Right cardiac atrium (tissue), 5 donors: ENCODE data around the gene PIP4P1. TPM values are rescaled to one million over a fixed set of nuclear protein-coding genes. Genes with fewer than 3 reads are reported as not detected.
A peak's percentile ranks its signal among the peaks of the same experiment; 100 is the strongest.

Experiments used
- ATAC-seq, 2 donors: fragments of 200-7000 bp; cut with Tn5 transposase; one replicate each; pipeline versions ENCODE4 v1.8.0 to v1.9.1; 2020; ENCODE audit warnings: moderate library complexity in 2 of 2, mild to moderate bottlenecking in 1 of 2
- DNase-seq, 3 donors: peaks; one replicate each; pipeline ENCODE4 v3.0.0-alpha.2; 2020
- H3K27ac ChIP-seq: one replicate; pipeline ENCODE4 v1.5.1; 2013; ENCODE audit warnings: mild to moderate bottlenecking, low read length, control low read depth, moderate library complexity
- H3K27me3 ChIP-seq: one replicate; pipeline ENCODE4 v1.6.1; 2013; ENCODE audit not compliant: control insufficient read depth, insufficient read depth
- H3K4me1 ChIP-seq: one replicate; pipeline ENCODE4 v1.6.1; 2013; ENCODE audit warnings: low read length; ENCODE audit not compliant: control insufficient read depth, insufficient read depth
- H3K4me3 ChIP-seq: one replicate; pipeline ENCODE4 v1.5.1; 2013; ENCODE audit warnings: low read length, control low read depth
- H3K9me3 ChIP-seq: one replicate; pipeline ENCODE4 v1.6.1; 2013; ENCODE audit warnings: low read length; ENCODE audit not compliant: control insufficient read depth
- WGBS: extraction: QIAGEN DNeasy Blood & Tissue Kit; methylation state at CpG from one replicate; pipeline ENCODE4 v1.1.7; 2013; 5-methylcytosine and 5-hydroxymethylcytosine counted together
- intact Hi-C, 4 donors: fragments of 100-400 bp; cut with DNase I; formaldehyde crosslinking; loops; one replicate each; pipeline versions ENCODE4 v1.11.0 to v1.14.0; 2022 to 2023
- polyA plus RNA-seq: library from polyadenylated mRNA; stranded (reverse); fragments of 200-250 nt; gene quantifications from one replicate; pipeline ENCODE4 v1.2.3, GENCODE V29; 2013
- total RNA-seq, 4 donors: library from RNA; stranded (reverse); fragmentation: NEBNext Ultra II Directional; extraction: Animal tissue kit (Norgen Biotek cat#: 25700); gene quantifications; one replicate each; pipeline ENCODE4 v1.2.1, GENCODE V29; 2021
- donor health status: healthy with polysubstance abuse.
- donor health status: DM: no; HTN: yes; CAD: no.
- donor health status: DM: no; HTN: no; CAD: no.
- donor health status: DM: no; HTN: yes; CAD: no; lungs with severe emphysema.
- donor health status: DM: yes; HTN: yes; CAD: no.

The PIP4P1 gene
- total and polyA plus RNA-seq, 5 donors, result 16.2 to 23.7 (median 23.2) TPM

DNA sequence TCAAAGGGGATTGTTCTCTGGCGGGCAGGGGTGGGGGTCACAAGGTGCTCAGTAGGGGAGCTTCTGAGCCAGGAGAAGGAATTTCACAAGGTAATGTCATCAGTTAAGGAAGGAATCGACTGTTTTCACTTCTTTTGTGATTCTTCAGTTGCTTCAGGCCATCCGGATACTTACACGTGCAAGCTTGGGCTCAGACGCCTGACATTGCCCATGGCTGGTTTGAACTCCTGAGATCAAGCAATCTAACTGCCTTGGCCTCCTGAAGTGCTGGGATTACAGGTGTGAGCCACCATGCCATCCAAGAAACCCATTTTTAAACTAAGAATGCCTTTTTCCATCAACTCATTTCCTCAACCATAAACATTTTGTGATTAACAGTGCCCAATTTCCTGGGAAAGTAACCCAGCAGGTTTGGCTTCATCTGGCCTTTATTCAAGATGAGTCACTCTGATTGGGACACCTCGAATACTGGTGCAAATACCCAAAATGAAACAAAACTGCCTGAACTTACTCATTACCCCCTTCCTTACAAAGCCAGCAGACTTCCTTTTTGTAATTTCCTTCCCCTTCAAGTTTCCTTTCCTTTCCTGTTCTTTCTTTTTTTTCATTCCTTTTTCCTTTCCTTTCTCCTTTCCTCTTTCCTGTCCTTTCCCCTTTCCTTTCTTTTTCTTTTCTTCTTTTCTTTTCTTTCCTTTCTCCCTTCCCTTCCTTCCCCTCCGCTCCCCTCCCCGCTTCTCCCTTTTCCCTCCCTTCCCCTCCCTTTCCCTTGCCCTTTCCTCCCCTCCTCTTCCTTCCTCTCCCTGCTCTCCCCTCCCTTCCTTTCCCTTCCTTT lies 33.9 kb upstream of the PIP4P1 start:
- H3K4me3 ChIP-seq, result no peak overlapping the region
- ATAC-seq (no peak), DNase-seq (no peak)
- peaks cover 3% of the 10 kb centered on the region for H3K4me1 ChIP-seq
- H3K27me3 ChIP-seq, result no peaks in the 10 kb centered on the region
- H3K9me3 ChIP-seq, result no peaks in the 10 kb centered on the region
- 79% methylated on average over 8 of the region's 8 CpGs for WGBS
- no peak overlapping the region for H3K27ac ChIP-seq
- intact Hi-C loops, result no loop called here

DNA sequence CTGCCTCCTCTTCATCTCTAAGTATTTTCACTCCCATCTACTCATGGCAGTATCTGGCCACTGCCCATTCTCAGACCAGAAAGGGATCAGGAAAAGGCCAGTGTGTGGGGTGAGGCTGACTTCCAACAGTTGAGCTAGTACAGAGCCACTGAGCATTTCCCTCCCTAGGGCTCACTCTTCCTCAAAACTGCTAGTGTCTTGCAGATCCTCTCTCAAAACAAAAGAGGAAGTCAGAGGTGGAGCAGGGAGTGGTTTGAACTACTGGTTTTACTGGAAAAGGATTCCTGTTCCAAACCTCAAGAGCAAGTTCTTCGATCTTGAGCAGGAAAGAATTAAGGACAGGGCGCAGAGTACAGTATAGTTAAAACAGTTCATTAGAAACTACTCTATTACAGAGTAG lies 32.4 kb upstream of the PIP4P1 start:
- 66% methylated on average over 2 of the region's 2 CpGs for WGBS
- no peak overlapping the region for H3K4me3 ChIP-seq
- peak; percentile 19 to 55 for ATAC-seq
- no peaks in the 10 kb centered on the region for H3K9me3 ChIP-seq
- no peaks in the 10 kb centered on the region for H3K27me3 ChIP-seq
- no peak overlapping the region for H3K27ac ChIP-seq
- no peak for DNase-seq
- peaks cover 2% of the 10 kb centered on the region for H3K4me1 ChIP-seq
- intact Hi-C loops, result no loop called here

DNA sequence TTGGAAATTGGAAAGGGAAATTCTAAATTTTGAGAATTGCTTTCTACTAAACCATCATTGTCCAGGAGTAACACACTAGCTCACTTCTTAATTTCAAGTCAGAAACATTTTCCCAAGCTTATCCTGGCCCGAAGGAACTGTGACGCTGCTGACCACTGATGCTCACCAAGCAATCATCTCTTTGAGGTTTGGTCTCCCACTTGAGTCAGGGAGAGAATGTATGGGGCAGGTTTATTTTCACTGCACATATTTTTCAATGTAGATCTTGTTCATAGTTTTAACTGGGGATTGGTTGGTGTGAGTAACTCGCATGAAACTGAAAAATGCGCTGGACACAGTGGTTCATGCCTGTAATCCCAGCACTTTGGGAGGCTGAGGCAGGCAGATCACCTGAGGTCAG lies 31.3 kb upstream of the PIP4P1 start:
- ATAC-seq, result no peak
- WGBS, result 97% methylated on average over 4 of the region's 4 CpGs
- DNase-seq, result no peak
- Histone ChIP-seq H3K27me3 (no peaks in the 10 kb centered on the region), H3K27ac (no peak overlapping the region), H3K4me1 (peaks cover 2% of the 10 kb centered on the region), H3K4me3 (no peak overlapping the region), H3K9me3 (no peaks in the 10 kb centered on the region)
- intact Hi-C loops, result no loop called here

DNA sequence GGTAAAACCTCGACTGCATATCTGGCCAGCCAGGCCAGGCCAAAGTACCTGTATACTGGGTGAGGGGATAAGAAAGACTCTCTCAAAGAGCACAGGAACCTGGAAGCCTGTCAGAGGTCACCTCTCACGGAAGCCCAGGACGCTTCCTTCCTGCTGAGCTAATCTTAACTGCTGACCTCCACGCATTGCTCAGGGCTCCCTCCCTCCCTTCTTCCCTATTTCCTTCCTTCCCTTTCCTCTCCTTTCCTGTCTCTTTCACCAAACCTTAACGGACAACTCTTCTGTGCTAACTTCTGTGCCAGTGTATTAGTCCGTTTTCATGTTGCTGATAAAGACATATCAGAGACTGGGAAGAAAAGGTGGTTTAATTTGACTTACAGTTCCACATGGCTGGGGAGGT lies 29.3 kb upstream of the PIP4P1 start:
- peaks cover 2% of the 10 kb centered on the region for H3K4me1 ChIP-seq

DNA sequence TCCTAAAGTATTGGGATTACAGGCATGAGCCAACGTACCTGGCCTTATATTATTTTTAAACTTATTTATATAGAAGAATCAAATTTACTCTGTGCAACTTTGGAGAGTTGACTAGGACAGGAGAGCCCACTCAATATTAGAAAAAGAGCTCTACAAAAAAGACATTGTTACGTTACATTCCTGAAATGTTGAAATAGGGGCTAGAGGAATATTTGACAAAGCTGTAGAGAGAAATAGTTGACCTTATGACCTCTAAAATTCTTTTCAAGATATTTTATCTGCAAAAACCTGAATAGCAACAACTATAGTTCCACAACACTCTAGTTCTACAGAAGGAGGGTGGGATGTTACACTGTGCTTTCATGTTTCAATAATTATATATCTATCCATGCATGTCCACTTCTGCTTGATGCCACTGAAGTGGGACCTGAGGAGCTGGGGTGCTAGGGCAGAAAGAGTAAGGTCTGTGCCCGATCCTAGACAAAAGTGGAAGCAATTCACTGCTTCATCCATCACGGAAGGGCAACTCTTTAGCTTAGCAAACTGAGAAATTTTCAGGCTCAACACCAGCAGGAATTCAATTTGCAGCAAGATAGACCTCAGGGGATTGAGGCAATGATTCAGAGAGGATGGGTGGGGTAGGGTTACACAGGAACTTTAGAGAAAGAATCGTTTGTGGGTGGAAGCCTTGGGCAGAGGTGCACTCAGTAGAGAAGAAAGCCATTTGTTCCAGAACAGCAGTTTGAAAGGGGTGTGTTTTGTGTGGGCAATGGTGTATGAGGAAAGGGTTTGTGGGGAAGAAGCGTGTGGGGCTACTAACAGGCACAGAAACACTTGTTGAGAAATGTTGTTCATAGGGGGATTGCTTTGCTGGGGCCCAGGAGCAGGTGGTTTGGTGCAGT lies 28.1 kb upstream of the PIP4P1 start:
- H3K9me3 ChIP-seq, result no peaks in the 10 kb centered on the region
- DNase-seq (no peak), ATAC-seq (peak; percentile 43 to 82)
- intact Hi-C loops, result no loop called here
- peaks cover 2% of the 10 kb centered on the region for H3K4me1 ChIP-seq
- H3K27ac ChIP-seq, result peak overlapping the region; percentile 64
- H3K4me3 ChIP-seq, result no peak overlapping the region
- 51% methylated on average over 6 of the region's 6 CpGs for WGBS
- H3K27me3 ChIP-seq, result no peaks in the 10 kb centered on the region

More for the DNA sequence above, 29.3 kb upstream of the PIP4P1 start:
- 28% methylated on average over 6 of the region's 6 CpGs for WGBS
- H3K4me3 ChIP-seq, result no peak overlapping the region
- no peak overlapping the region for H3K27ac ChIP-seq
- ATAC-seq (no peak), DNase-seq (no peak)
- no peaks in the 10 kb centered on the region for H3K27me3 ChIP-seq
- intact Hi-C loops, result no loop called here
- no peaks in the 10 kb centered on the region for H3K9me3 ChIP-seq

DNA sequence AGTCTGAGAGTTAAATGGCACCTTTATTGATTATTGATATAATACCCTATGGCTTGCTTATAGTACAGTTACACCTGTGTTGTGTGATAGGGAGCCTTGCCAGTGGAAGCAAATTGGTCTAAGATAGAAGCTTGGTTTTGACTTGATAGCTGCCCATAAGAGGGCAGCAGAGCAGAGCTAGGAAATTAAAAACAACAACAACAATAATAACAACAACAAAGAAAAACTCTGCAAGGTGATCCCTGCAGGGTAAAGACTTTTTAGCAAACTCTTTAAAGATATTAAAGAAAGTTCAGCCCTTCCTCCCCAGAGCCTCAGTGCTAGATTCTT lies 26.1 kb upstream of the PIP4P1 start:
- ATAC-seq (no peak), DNase-seq (no peak)
- H3K27ac ChIP-seq, result no peak overlapping the region
- no peaks in the 10 kb centered on the region for H3K27me3 ChIP-seq
- no peaks in the 10 kb centered on the region for H3K4me1 ChIP-seq
- intact Hi-C loops, result no loop called here
- no peaks in the 10 kb centered on the region for H3K9me3 ChIP-seq
- H3K4me3 ChIP-seq, result no peak overlapping the region

DNA sequence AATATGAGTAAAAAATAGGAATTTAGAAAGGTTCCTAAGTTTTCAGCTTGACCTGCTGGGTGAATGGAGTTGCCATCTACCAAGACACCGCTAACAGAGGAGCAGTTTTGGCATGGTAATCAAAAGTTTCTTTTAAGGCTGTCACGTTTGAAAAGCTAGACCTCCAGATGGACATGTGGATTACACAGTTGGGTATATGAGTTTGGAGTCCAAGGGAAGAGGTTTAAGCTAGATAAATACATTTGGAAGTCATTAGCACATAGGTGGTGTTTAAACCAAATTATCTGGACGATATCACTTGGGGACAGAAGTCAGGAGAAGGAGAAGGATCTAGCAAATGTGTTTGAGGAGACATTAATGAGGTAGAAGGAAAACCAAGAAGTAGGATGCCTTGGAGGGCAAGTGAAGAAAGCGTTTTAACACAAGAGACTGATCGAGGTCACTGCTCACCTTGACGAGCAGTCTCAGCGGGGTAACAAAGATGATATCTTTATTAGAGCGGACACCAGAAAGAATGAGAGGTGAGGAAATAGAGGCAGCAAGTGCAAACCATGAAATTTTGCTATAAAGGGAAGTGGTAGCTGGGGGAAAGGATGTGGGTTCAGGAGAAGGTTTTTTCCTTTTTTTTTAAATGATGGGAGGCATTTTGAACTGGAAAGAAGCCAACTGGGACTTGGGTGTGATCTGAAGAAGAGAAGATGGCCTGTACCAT lies 25.6 kb upstream of the PIP4P1 start:
- ATAC-seq (no peak), DNase-seq (no peak)
- H3K4me1 ChIP-seq, result no peaks in the 10 kb centered on the region
- H3K4me3 ChIP-seq, result no peak overlapping the region
- no peaks in the 10 kb centered on the region for H3K9me3 ChIP-seq
- 81% methylated on average over 8 of the region's 8 CpGs for WGBS
- H3K27me3 ChIP-seq, result no peaks in the 10 kb centered on the region
- intact Hi-C loops, result no loop called here
- H3K27ac ChIP-seq, result no peak overlapping the region

DNA sequence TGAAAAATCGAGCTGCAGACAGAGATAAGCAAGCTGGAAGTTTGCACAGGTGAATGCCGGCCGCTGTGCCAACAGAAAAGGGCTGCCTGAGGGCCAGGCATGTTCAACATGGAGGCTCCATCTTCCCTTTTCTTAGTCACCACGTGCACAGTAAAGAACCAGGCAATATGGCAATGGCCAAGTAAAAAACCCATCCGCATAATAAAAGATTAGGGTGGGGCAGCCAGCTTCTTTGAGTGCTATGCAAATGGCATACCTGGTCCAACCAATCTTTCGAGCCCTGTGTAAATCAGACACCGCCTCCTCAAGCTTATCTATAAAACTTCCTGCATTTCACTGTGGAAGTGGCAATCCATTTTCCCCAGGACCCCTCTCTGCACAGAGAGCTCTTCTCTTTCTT lies 24.7 kb upstream of the PIP4P1 start:
- WGBS, result 65% methylated on average over 7 of the region's 7 CpGs

DNA sequence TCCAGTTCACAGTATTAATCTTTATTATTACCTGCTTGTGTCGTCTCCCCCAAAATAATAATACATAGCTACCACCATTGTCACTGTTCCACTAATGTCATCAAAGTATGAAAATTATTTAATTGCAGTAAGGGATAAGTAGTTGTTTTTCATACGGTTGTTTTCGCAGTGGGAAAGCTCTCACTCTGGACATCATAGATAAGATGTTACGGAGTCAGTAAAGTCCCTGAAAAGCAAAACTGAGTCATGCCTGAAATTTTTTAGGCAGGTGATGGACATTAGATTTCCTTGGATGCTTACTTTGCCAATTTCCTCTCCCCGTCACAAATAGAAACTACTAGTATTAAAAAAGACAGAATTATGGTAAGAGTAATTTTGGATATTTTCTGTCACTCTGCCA lies 21.1 kb upstream of the PIP4P1 start:
- ATAC-seq (no peak), DNase-seq (no peak)
- Histone ChIP-seq H3K4me3 (no peak overlapping the region), H3K4me1 (peaks cover 3% of the 10 kb centered on the region), H3K9me3 (no peaks in the 10 kb centered on the region), H3K27me3 (no peaks in the 10 kb centered on the region), H3K27ac (no peak overlapping the region)
- 69% methylated on average over 5 of the region's 5 CpGs for WGBS
- intact Hi-C loops, result no loop called here

More for the DNA sequence above, 24.7 kb upstream of the PIP4P1 start:
- Histone ChIP-seq H3K4me1 (no peaks in the 10 kb centered on the region), H3K9me3 (no peaks in the 10 kb centered on the region), H3K27me3 (no peaks in the 10 kb centered on the region), H3K4me3 (no peak overlapping the region), H3K27ac (no peak overlapping the region)
- ATAC-seq (no peak), DNase-seq (no peak)
- intact Hi-C loops, result no loop called here

DNA sequence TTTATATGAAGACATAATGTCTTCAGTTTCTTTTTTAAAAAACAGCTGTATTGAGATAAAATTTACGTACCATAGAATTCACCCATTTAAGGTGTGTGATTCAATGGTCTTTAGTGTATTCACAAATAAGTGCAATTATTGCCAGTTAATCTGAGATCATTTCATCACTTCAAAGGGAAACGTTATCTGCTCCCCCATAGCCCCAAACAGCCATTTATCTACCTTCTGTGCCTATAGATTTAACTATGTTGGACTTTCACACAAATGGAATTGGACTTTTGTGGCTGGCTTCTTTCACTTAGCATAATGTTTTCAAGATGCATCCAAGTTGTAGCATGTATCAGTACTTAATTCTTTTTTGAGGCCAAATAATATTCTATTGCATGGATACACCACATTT lies 17.7 kb upstream of the PIP4P1 start:
- Histone ChIP-seq H3K27ac (no peak overlapping the region), H3K9me3 (no peaks in the 10 kb centered on the region), H3K27me3 (no peaks in the 10 kb centered on the region), H3K4me1 (peaks cover 9% of the 10 kb centered on the region), H3K4me3 (no peak overlapping the region)
- DNase-seq (no peak), ATAC-seq (no peak)
- intact Hi-C loops, result no loop called here
- WGBS, result 87% methylated on average over 2 of the region's 2 CpGs
